HG03342 (cell line): Measurements from ENCODE around the gene IRGM.

Experiments
- ATAC-seq: cut with Tn5 transposase; IDR thresholded peaks from one replicate; pipeline ENCODE4 v1.9.1; 2021; ENCODE audit warnings: mild to moderate bottlenecking, moderate library complexity; ENCODE audit not compliant: unreplicated experiment

IRGM gene

DNA sequence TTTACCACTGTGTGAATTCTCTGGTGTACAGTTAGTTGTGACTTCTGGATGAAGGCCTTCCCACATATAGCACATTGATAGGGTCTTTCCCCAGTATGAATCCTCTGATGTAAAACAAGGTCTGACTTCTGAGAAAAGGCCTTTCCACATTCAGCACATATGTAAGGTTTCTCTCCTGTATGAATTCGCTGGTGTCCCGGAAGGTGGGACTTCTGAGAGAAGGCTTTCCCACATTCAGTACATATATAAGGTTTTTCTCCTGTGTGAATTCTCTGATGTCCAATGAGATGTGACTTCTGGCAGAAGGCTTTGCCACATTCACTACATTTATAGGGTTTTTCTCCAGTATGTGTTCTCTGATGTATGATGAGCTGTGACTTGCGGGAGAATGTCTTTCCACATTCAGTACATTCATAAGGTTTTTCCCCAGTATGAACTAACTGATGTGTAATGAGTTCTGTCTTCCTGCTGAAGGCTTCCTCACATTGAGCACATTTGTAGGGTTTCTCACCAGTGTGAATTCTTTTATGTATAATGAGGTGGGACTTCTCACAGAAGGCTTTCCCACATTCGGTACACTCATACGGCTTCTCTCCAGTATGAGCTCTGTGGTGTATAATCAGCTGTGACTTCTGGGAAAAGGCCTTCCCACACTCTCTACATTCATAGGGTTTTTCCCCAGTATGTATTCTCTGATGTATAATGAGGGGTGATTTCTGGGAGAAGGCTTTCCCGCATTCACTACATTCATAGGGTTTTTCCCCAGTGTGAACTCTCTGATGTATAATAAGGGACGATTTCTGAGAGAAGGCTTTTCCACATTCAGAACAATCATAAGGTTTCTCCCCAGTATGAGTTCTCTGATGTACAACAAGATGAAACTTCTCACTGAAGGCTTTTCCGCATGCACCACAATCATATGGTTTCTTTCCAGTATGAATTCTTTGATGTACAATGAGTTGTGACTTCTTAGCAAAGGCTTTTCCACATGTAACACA is 49.4 kb downstream of the IRGM start:
- ATAC-seq: no peak
